Measurements from ENCODE around the gene HECTD4. TPM values are rescaled to one million over a fixed set of nuclear protein-coding genes. Genes with fewer than 3 reads are reported as not detected.

The HECTD4 gene
- total and polyA plus RNA-seq, 2 experiments from 2014 or later, result 25.7 to 36.9 TPM

- ATAC-seq (no peak), DNase-seq (ENCODE audit: low spot score) (no peak)
- H3K79me2 ChIP-seq (replicated peaks; ENCODE audit: insufficient read depth), result no peaks in the 10 kb centered on the region
- H3K36me3 Mint-ChIP-seq (ENCODE audit: low read depth), result peaks cover 27% of the 10 kb centered on the region
- H3K27me3 Mint-ChIP-seq (ENCODE audit: insufficient read depth, low read depth, poor library complexity), result no peaks in the 10 kb centered on the region
- H3K4me2 ChIP-seq, result no peak overlapping the region
- no peak overlapping the region for H3K4me3 Mint-ChIP-seq
- no peaks in the 10 kb centered on the region for H3K9me2 ChIP-seq (ENCODE audit: insufficient read depth)
- H3F3A ChIP-seq (replicated peaks; ENCODE audit: low read depth), result no peaks in the 10 kb centered on the region
- H3K4me1 Mint-ChIP-seq, result no peaks in the 10 kb centered on the region
- no peak overlapping the region for H3K4me3 ChIP-seq
- H4K20me1 ChIP-seq (replicated peaks; ENCODE audit: insufficient read depth), result no peaks in the 10 kb centered on the region; the same call in 1 of the 2 replicates
- H2AFZ ChIP-seq, result no peak overlapping the region
- no peak overlapping the region for H3K27ac Mint-ChIP-seq
- H3K4me1 ChIP-seq (ENCODE audit: insufficient read depth), result no peaks in the 10 kb centered on the region
- no peaks in the 10 kb centered on the region for H3K9me3 Mint-ChIP-seq
- H3K36me3 ChIP-seq (ENCODE audit: insufficient read depth), result peaks cover 13% of the 10 kb centered on the region; the same call in 1 of the 2 replicates
- H3K27me3 ChIP-seq (ENCODE audit: insufficient read depth), result no peaks in the 10 kb centered on the region
- no peak for TF ChIP-seq CTCF (conservative IDR thresholded peaks at IDR 0.05; ENCODE audit: low read depth in 2 of 2)
- no peak overlapping the region for H3K27ac ChIP-seq (ENCODE audit: low read depth)
These were observed 174.8 kb downstream of the HECTD4 start for GRCh38 chr12:112207397-112207924.

- H3K4me3 Mint-ChIP-seq, result no peak overlapping the region
- Histone ChIP-seq H3K36me3 (ENCODE audit: insufficient read depth) (peaks cover 11% of the 10 kb centered on the region; the same call in 1 of the 2 replicates), H3K4me2 (no peak overlapping the region)
- TF ChIP-seq ZNF114 (CRISPR knock-in tag; IDR thresholded peaks at IDR 0.05) (no peak), POLR2AphosphoS5 (IDR thresholded peaks at IDR 0.05; ENCODE audit: low read depth) (no peak), EZH2 (IDR thresholded peaks at IDR 0.05; ENCODE audit: low read depth, unreplicated experiment) (no peak), ETS1 (IDR thresholded peaks at IDR 0.05) (no peak), CTCF (conservative IDR thresholded peaks at IDR 0.05; ENCODE audit: low read depth in 2 of 2) (no peak), EZH2phosphoT487 (IDR thresholded peaks at IDR 0.05; ENCODE audit: unreplicated experiment) (no peak), ZNF462 (CRISPR knock-in tag; IDR thresholded peaks at IDR 0.05) (no peak), JUNB (IDR thresholded peaks at IDR 0.05; ENCODE audit: unreplicated experiment) (no peak), NANOG (IDR thresholded peaks at IDR 0.05; ENCODE audit: borderline replicate concordance) (no peak)
These were observed 175.3 kb downstream of the HECTD4 start for GRCh38 chr12:112206944-112207343.

More at GRCh38 chr12:112206944-112207343, 175.3 kb downstream of the HECTD4 start:
- H4K20me1 ChIP-seq (replicated peaks; ENCODE audit: insufficient read depth), result no peaks in the 10 kb centered on the region; the same call in 1 of the 2 replicates
- no peak overlapping the region for H3K4me3 ChIP-seq
- H3K36me3 Mint-ChIP-seq (ENCODE audit: low read depth), result peaks cover 24% of the 10 kb centered on the region
- H3K4me1 ChIP-seq (ENCODE audit: insufficient read depth), result no peaks in the 10 kb centered on the region
- H3F3A ChIP-seq (replicated peaks; ENCODE audit: low read depth), result no peaks in the 10 kb centered on the region
- no peak overlapping the region for H2AFZ ChIP-seq
- no peak for DNase-seq (ENCODE audit: low spot score)
- no peak for ATAC-seq
- no peaks in the 10 kb centered on the region for H3K4me1 Mint-ChIP-seq
- H3K9me2 ChIP-seq (ENCODE audit: insufficient read depth), result no peaks in the 10 kb centered on the region
- H3K79me2 ChIP-seq (replicated peaks; ENCODE audit: insufficient read depth), result no peaks in the 10 kb centered on the region
- H3K27me3 Mint-ChIP-seq (ENCODE audit: insufficient read depth, low read depth, poor library complexity), result no peaks in the 10 kb centered on the region
- H3K27ac ChIP-seq (ENCODE audit: low read depth), result no peak overlapping the region
- no peak overlapping the region for H3K27ac Mint-ChIP-seq
- H3K27me3 ChIP-seq (ENCODE audit: insufficient read depth), result no peaks in the 10 kb centered on the region
- H3K9me3 Mint-ChIP-seq, result no peaks in the 10 kb centered on the region

All from GM23338 (cell line).